Endodermal cell (in vitro differentiated cells): ENCODE measurements around the gene CHD6. TPM values are rescaled to one million over a fixed set of nuclear protein-coding genes. Genes with fewer than 3 reads are reported as not detected.

ENCODE experiments used
- DNase-seq: peaks from one replicate; pipeline ENCODE4 v3.0.0-alpha.2; 2017
- H3K27ac ChIP-seq: 2 replicates; pipeline ENCODE4 v1.5.1; 2013; ENCODE audit warnings: mild to moderate bottlenecking, low read depth, low read length, moderate library complexity
- H3K27me3 ChIP-seq: 2 replicates; pipeline ENCODE4 v1.6.1; 2013; ENCODE audit warnings: mild to moderate bottlenecking, low read length, moderate library complexity; ENCODE audit not compliant: insufficient read depth, control insufficient read depth, poor library complexity, severe bottlenecking
- H3K36me3 ChIP-seq: 2 replicates; pipeline ENCODE4 v1.7.0; 2013; ENCODE audit warnings: mild to moderate bottlenecking, low read length, moderate library complexity; ENCODE audit not compliant: control insufficient read depth, insufficient read depth
- H3K4me1 ChIP-seq: one replicate; pipeline ENCODE4 v1.7.0; 2013; ENCODE audit warnings: low read length; ENCODE audit not compliant: control insufficient read depth, insufficient read depth
- H3K4me3 ChIP-seq: 2 replicates; pipeline ENCODE4 v1.5.1; 2013; ENCODE audit warnings: mild to moderate bottlenecking, low read length, moderate library complexity
- H3K9ac ChIP-seq: 2 replicates; pipeline ENCODE4 v1.6.1; 2013; ENCODE audit warnings: mild to moderate bottlenecking, low read length, moderate library complexity; ENCODE audit not compliant: poor library complexity, severe bottlenecking; ENCODE audit errors: extremely low read depth
- H3K9me3 ChIP-seq: 2 replicates; pipeline ENCODE4 v1.6.1; 2013; ENCODE audit warnings: mild to moderate bottlenecking, low read length, moderate library complexity; ENCODE audit not compliant: control insufficient read depth
- H3K27ac Mint-ChIP-seq: 2 replicates; pipeline ENCODE4 v1.8.0; 2020; ENCODE audit warnings: mixed read lengths
- H3K27me3 Mint-ChIP-seq: 2 replicates; pipeline ENCODE4 v1.8.0; 2021; ENCODE audit warnings: mild to moderate bottlenecking, mixed read lengths; ENCODE audit not compliant: insufficient read depth
- H3K36me3 Mint-ChIP-seq: 2 replicates; pipeline ENCODE4 v1.8.0; 2020; ENCODE audit warnings: low read depth, mixed read lengths
- H3K4me1 Mint-ChIP-seq: 2 replicates; pipeline ENCODE4 v1.8.0; 2020; ENCODE audit warnings: mixed read lengths
- H3K4me3 Mint-ChIP-seq: 2 replicates; pipeline ENCODE4 v1.8.0; 2020; ENCODE audit warnings: mild to moderate bottlenecking, moderate library complexity, mixed read lengths
- H3K9me3 Mint-ChIP-seq: 2 replicates; pipeline ENCODE4 v1.8.0; 2020; ENCODE audit warnings: mild to moderate bottlenecking, mixed read lengths
- CTCF ChIP-seq: fragments of 200-600 bp; sonication (generic); conservative IDR thresholded peaks from 2 replicates; pipeline ENCODE4 v1.5.0; 2021; ENCODE audit warnings: antibody characterized with exemption, mild to moderate bottlenecking
- WGBS, 2 experiments: methylation state at CpG; one replicate each; pipeline versions ENCODE4 v1.1.5 to v1.1.7; 2013; ENCODE audit warnings: missing lambda C conversion rate in 2 of 2, mixed read lengths in 1 of 2; ENCODE audit not compliant: insufficient coverage in 1 of 2, insufficient read length in 1 of 2; 5-methylcytosine and 5-hydroxymethylcytosine counted together
- total RNA-seq, 2 donors: library from RNA; stranded (reverse); fragmentation: NEBNext Ultra II Directional in 1 of 2; extraction: Animal tissue kit (Norgen Biotek cat#: 25700) in 1 of 2; gene quantifications; 2 replicates in 1 of 2; 3 replicates in 1 of 2; pipeline ENCODE4 v1.2.1, GENCODE V29; 2021

CHD6 gene
- total RNA-seq, 2 donors from 2014 or later = 82.5 to 107 TPM

- Mint-ChIP-seq H3K27me3 (peaks cover 2% of the 10 kb centered on the region), H3K4me1 (peaks cover 18% of the 10 kb centered on the region), H3K4me3 (no peak overlapping the region), H3K9me3 (no peaks in the 10 kb centered on the region), H3K27ac (peak overlapping the region; percentile 69), H3K36me3 (no peaks in the 10 kb centered on the region)
- Histone ChIP-seq H3K9ac (no peak overlapping the region), H3K36me3 (no peaks in the 10 kb centered on the region), H3K4me1 (peaks cover 4% of the 10 kb centered on the region), H3K9me3 (no peaks in the 10 kb centered on the region), H3K27ac (no peak overlapping the region), H3K4me3 (no peak overlapping the region), H3K27me3 (no peaks in the 10 kb centered on the region)
- 40 to 45% methylated on average over 2 to 3 of the region's 3 CpGs for WGBS, 2 experiments
- TF ChIP-seq CTCF = no peak
- DNase-seq = peak; percentile 85
These were observed 25.3 kb upstream of the CHD6 start for GRCh38 chr20:41643504-41643938.

GRCh38 chr20:41639630-41640029 lies 21.5 kb upstream of the CHD6 start:
- Mint-ChIP-seq H3K4me1 (peaks cover 18% of the 10 kb centered on the region), H3K9me3 (no peaks in the 10 kb centered on the region), H3K4me3 (no peak overlapping the region), H3K27me3 (peaks cover 2% of the 10 kb centered on the region), H3K27ac (no peak overlapping the region), H3K36me3 (no peaks in the 10 kb centered on the region)
- H3K9ac ChIP-seq = no peak overlapping the region
- no peak overlapping the region for H3K27ac ChIP-seq
- TF ChIP-seq CTCF = no peak
- DNase-seq = no peak
- no peak overlapping the region for H3K4me3 ChIP-seq
- H3K9me3 ChIP-seq = no peaks in the 10 kb centered on the region
- WGBS, 2 experiments = 36 to 47% methylated on average over 2 of the region's 2 CpGs
- no peaks in the 10 kb centered on the region for H3K27me3 ChIP-seq
- H3K4me1 ChIP-seq = peaks cover 4% of the 10 kb centered on the region
- no peaks in the 10 kb centered on the region for H3K36me3 ChIP-seq

- H3K4me3 ChIP-seq = no peak overlapping the region
- WGBS, 2 experiments = no CpG with 5 or more reads among the region's 1 CpG
- no peaks in the 10 kb centered on the region for H3K27me3 ChIP-seq
- peaks cover 7% of the 10 kb centered on the region for H3K4me1 Mint-ChIP-seq
- no peaks in the 10 kb centered on the region for H3K36me3 ChIP-seq
- no peaks in the 10 kb centered on the region for H3K9me3 Mint-ChIP-seq
- H3K27ac Mint-ChIP-seq = no peak overlapping the region
- H3K9ac ChIP-seq = no peak overlapping the region
- no peaks in the 10 kb centered on the region for H3K36me3 Mint-ChIP-seq
- no peak overlapping the region for H3K27ac ChIP-seq
- H3K27me3 Mint-ChIP-seq = peaks cover 2% of the 10 kb centered on the region
- H3K4me1 ChIP-seq = peaks cover under 1% of the 10 kb centered on the region
- DNase-seq = no peak
- no peak for TF ChIP-seq CTCF
- H3K9me3 ChIP-seq = no peaks in the 10 kb centered on the region
- H3K4me3 Mint-ChIP-seq = no peak overlapping the region
These were observed 20.3 kb upstream of the CHD6 start for GRCh38 chr20:41638456-41638855.
